Activated CD8-positive, alpha-beta T cell treated with anti-CD3 and anti-CD28 coated beads for 36 hours (primary cell): ENCODE results near the gene SLC25A26. TPM values are rescaled to one million over a fixed set of nuclear protein-coding genes. Genes with fewer than 3 reads are reported as not detected.
A peak's percentile ranks its signal among the peaks of the same experiment; 100 is the strongest.

Source experiments
- ATAC-seq: fragments of 200-7000 bp; cut with Tn5 transposase; one replicate; pipeline ENCODE4 v1.10.0; 2021; ENCODE audit warnings: mild to moderate bottlenecking, moderate library complexity
- CTCF ChIA-PET: fragments of 350-600 bp; sonication (Branson Sonifier 250); formaldehyde crosslinking; loops from one replicate; lab custom pipeline; 2021; ENCODE audit warnings: antibody characterized with exemption; lab: Charles Lee
- POLR2A ChIA-PET: fragments of 350-600 bp; sonication (Branson Sonifier 250); formaldehyde crosslinking; loops from one replicate; lab custom pipeline; 2021; ENCODE audit warnings: antibody characterized with exemption; lab: Charles Lee
- DNase-seq: peaks from one replicate; pipeline ENCODE4 v3.0.0-alpha.2; 2020
- H3K27ac Mint-ChIP-seq: one replicate; pipeline ENCODE4 v1.8.0; 2021; ENCODE audit warnings: mild to moderate bottlenecking, mixed read lengths
- H3K27me3 Mint-ChIP-seq: one replicate; pipeline ENCODE4 v1.8.0; 2021; ENCODE audit warnings: mixed read lengths
- H3K36me3 Mint-ChIP-seq: one replicate; pipeline ENCODE4 v1.8.0; 2021; ENCODE audit warnings: low read depth, mixed read lengths
- H3K4me1 Mint-ChIP-seq: one replicate; pipeline ENCODE4 v1.8.0; 2021; ENCODE audit warnings: low read depth, mixed read lengths
- H3K4me3 Mint-ChIP-seq: one replicate; pipeline ENCODE4 v1.8.0; 2021; ENCODE audit warnings: mild to moderate bottlenecking, moderate library complexity, mixed read lengths
- H3K9me3 Mint-ChIP-seq: one replicate; pipeline ENCODE4 v1.8.0; 2021; ENCODE audit warnings: mixed read lengths
- intact Hi-C: fragments of 100-400 bp; cut with micrococcal nuclease; formaldehyde crosslinking; loops from one replicate; pipeline ENCODE4 v1.10.0; 2022
- total RNA-seq, 2 experiments: library from RNA; stranded (reverse); gene quantifications; one replicate each; pipeline ENCODE4 v1.2.3, GENCODE V29; 2021
- TF ChIP-seq, protein P1 (sequence below): fragments of 200-600 bp; IDR thresholded peaks from one replicate; pipeline ENCODE4 v1.8.0; 2022; ENCODE audit warnings: antibody characterized with exemption, mild to moderate bottlenecking

Gene SLC25A26
- total RNA-seq, 2 experiments from 2014 or later = 28.5 to 31.0 TPM

- CTCF ChIA-PET = interaction anchor here (0.6 to 1.6 kb wide), 4 partner anchors 54 to 469 kb away, joined by 3 to 5 read pairs (median 4); no protein-coding TSS in a partner anchor
- POLR2A ChIA-PET = no interaction called here
- no peak for ATAC-seq
- Mint-ChIP-seq H3K36me3 (peaks cover 4% of the 10 kb centered on the region), H3K27me3 (no peaks in the 10 kb centered on the region), H3K9me3 (no peaks in the 10 kb centered on the region), H3K27ac (no peak overlapping the region), H3K4me1 (peaks cover 10% of the 10 kb centered on the region), H3K4me3 (no peak overlapping the region)
- DNase-seq = no peak
- intact Hi-C loops = no loop called here
- TF ChIP-seq, protein P1, sequence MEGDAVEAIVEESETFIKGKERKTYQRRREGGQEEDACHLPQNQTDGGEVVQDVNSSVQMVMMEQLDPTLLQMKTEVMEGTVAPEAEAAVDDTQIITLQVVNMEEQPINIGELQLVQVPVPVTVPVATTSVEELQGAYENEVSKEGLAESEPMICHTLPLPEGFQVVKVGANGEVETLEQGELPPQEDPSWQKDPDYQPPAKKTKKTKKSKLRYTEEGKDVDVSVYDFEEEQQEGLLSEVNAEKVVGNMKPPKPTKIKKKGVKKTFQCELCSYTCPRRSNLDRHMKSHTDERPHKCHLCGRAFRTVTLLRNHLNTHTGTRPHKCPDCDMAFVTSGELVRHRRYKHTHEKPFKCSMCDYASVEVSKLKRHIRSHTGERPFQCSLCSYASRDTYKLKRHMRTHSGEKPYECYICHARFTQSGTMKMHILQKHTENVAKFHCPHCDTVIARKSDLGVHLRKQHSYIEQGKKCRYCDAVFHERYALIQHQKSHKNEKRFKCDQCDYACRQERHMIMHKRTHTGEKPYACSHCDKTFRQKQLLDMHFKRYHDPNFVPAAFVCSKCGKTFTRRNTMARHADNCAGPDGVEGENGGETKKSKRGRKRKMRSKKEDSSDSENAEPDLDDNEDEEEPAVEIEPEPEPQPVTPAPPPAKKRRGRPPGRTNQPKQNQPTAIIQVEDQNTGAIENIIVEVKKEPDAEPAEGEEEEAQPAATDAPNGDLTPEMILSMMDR = no peak
These were observed 132.7 kb downstream of the SLC25A26 start for GRCh38 chr3:66353530-66353929.

DNA sequence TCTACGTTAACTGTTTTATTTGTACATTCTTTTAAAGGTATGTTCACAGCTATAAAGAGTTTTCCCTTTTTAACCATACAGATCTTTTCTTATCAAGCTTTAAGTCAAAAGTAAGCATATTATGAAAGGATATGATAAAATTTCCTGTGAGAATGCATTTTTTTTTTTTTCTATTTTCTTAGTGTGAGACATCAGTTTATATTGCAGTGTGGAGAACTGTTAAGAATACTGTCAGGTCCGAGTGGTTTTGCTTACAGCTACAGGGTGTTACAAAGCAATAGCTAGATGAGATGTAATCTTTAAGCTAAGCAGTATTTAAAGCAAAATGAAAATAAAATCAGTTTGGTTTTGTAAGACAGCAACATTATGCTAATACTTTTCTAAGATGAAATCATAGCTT lies 133.2 kb downstream of the SLC25A26 start:
- Mint-ChIP-seq H3K4me3 (no peak overlapping the region), H3K27ac (no peak overlapping the region), H3K27me3 (no peaks in the 10 kb centered on the region), H3K36me3 (peaks cover 4% of the 10 kb centered on the region), H3K9me3 (no peaks in the 10 kb centered on the region), H3K4me1 (peaks cover 10% of the 10 kb centered on the region)
- CTCF ChIA-PET = interaction anchor here (0.6 to 1.6 kb wide), 5 partner anchors 53 to 468 kb away, joined by 3 to 5 read pairs (median 4); no protein-coding TSS in a partner anchor
- DNase-seq = no peak
- intact Hi-C loops = no loop called here
- POLR2A ChIA-PET = interaction anchor here (1.6 kb wide), 1 partner anchor 48 kb away, joined by 3 read pairs; no protein-coding TSS in a partner anchor
- ATAC-seq = no peak
- TF ChIP-seq, protein P1 = no peak

- TF ChIP-seq, protein P1 = no peak
- H3K4me3 Mint-ChIP-seq = no peak overlapping the region
- peaks cover 4% of the 10 kb centered on the region for H3K36me3 Mint-ChIP-seq
- POLR2A ChIA-PET = interaction anchor here (1.6 kb wide), 1 partner anchor 49 kb away, joined by 3 read pairs; no protein-coding TSS in a partner anchor
- peaks cover 10% of the 10 kb centered on the region for H3K4me1 Mint-ChIP-seq
- intact Hi-C loops = no loop called here
- H3K27me3 Mint-ChIP-seq = no peaks in the 10 kb centered on the region
- no peaks in the 10 kb centered on the region for H3K9me3 Mint-ChIP-seq
- CTCF ChIA-PET = interaction anchor here (1.3 to 2.1 kb wide), 4 partner anchors 16 to 58 kb away, joined by 3 to 9 read pairs (median 5); no protein-coding TSS in a partner anchor
- peak; percentile 39 for ATAC-seq
- DNase-seq = peak; percentile 24
- H3K27ac Mint-ChIP-seq = no peak overlapping the region
These were observed 134.6 kb downstream of the SLC25A26 start for GRCh38 chr3:66355394-66355793.

DNA sequence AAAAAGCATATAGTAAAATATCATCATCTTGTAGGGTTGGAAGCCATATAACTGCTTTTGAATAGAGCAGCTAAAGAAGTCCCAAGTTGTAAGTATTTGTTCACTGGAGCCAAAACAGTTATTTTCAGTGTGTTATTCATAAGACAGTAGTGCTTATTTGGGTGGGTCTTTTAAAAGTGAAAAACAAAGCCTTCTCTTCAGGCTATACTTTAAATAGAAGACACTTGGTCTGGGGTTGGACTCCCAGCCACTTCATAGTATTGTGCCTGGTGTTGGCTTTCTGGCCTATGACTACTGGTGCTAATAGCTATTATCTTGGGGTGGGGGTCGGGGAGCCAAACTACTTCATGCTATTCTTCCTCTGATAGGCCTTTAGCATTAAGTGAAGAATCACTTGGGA lies 135.2 kb downstream of the SLC25A26 start:
- Mint-ChIP-seq H3K27me3 (no peaks in the 10 kb centered on the region), H3K4me3 (no peak overlapping the region), H3K27ac (no peak overlapping the region), H3K9me3 (no peaks in the 10 kb centered on the region), H3K36me3 (peaks cover 6% of the 10 kb centered on the region), H3K4me1 (peaks cover 10% of the 10 kb centered on the region)
- intact Hi-C loops = no loop called here
- ATAC-seq (no peak), DNase-seq (no peak)
- CTCF ChIA-PET = interaction anchor here (1.5 to 2.1 kb wide), 3 partner anchors 15 to 21 kb away, joined by 3 to 9 read pairs (median 7); no protein-coding TSS in a partner anchor
- TF ChIP-seq, protein P1 = no peak
- POLR2A ChIA-PET = no interaction called here

DNA sequence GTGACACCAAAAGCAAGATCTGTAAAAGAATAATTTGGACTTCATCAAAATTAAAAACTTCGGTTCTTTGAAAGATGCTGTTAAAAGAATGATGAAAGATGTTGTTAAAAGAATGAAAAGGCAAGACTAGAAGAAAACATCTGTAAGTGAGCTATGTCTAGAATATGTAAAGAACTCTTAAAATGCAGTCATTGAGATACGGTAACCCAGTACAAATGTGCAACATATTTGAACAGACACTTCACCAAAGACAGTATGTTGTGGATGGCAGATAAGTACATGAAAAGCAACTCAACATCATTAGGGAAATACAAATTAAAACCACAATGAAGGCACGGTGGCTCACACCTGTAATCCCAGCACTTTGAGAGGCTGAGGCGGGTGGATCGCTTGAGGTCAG lies 140.6 kb downstream of the SLC25A26 start:
- Mint-ChIP-seq H3K36me3 (peaks cover 10% of the 10 kb centered on the region), H3K4me1 (no peaks in the 10 kb centered on the region), H3K4me3 (no peak overlapping the region), H3K27me3 (no peaks in the 10 kb centered on the region), H3K9me3 (no peaks in the 10 kb centered on the region), H3K27ac (no peak overlapping the region)
- no peak for DNase-seq
- no peak for ATAC-seq
- CTCF ChIA-PET = no interaction called here
- POLR2A ChIA-PET = no interaction called here
- intact Hi-C loops = no loop called here
- TF ChIP-seq, protein P1 = no peak
